PFSK-1 (cell line): ENCODE measurements around the gene NR2F1.

Experiments used
- FOXP2 ChIP-seq: optimal IDR thresholded peaks from 2 replicates; pipeline ENCODE3; 2011; ENCODE audit warnings: borderline replicate concordance, control low read depth, inconsistent platforms; ENCODE audit not compliant: insufficient read depth; ENCODE audit errors: extremely low read length, extremely low read depth
- POLR2AphosphoS5 ChIP-seq: IDR thresholded peaks from 2 replicates; pipeline ENCODE4 v1.6.1; 2012; ENCODE audit warnings: low read depth, mild to moderate bottlenecking, control low read depth, low read length, moderate library complexity
- REST ChIP-seq, 2 experiments: IDR thresholded peaks; 2 replicates each; pipeline versions ENCODE4 v1.6.1 to v1.8.0; 2011 to 2012; ENCODE audit warnings: low read depth in 2 of 2, low read length in 2 of 2, control low read depth in 1 of 2, inconsistent platforms in 1 of 2, mild to moderate bottlenecking in 1 of 2, moderate library complexity in 1 of 2; ENCODE audit not compliant: insufficient read depth in 1 of 2
- SIN3A ChIP-seq: IDR thresholded peaks from 2 replicates; pipeline ENCODE4 v1.6.1; 2012; ENCODE audit warnings: mild to moderate bottlenecking, low read length, moderate library complexity, borderline replicate concordance; ENCODE audit not compliant: insufficient read depth
- TAF1 ChIP-seq: IDR thresholded peaks from 2 replicates; pipeline ENCODE4 v1.6.1; 2012; ENCODE audit warnings: low read length, control low read depth, borderline replicate concordance; ENCODE audit not compliant: insufficient read depth

Gene NR2F1

GRCh38 chr5:93592883-93593282 lies 9.9 kb downstream of the NR2F1 start:
- TF ChIP-seq FOXP2 (no peak), SIN3A (no peak), POLR2AphosphoS5 (no peak), TAF1 (no peak), REST (IDR thresholded peaks at IDR 0.05; ENCODE audit: insufficient read depth in 1 of 2, low read depth in 2 of 2, low read length in 2 of 2) (no peak)

GRCh38 chr5:93593476-93594131 lies 10.6 kb downstream of the NR2F1 start:
- TF ChIP-seq SIN3A, result no peak
- no peak for TF ChIP-seq FOXP2
- no peak for TF ChIP-seq REST (IDR thresholded peaks at IDR 0.05; ENCODE audit: insufficient read depth in 1 of 2, low read depth in 2 of 2, low read length in 2 of 2)
- TF ChIP-seq POLR2AphosphoS5, result no peak
- TF ChIP-seq TAF1, result no peak

- TF ChIP-seq TAF1 (no peak), FOXP2 (no peak), REST (IDR thresholded peaks at IDR 0.05; ENCODE audit: insufficient read depth in 1 of 2, low read depth in 2 of 2, low read length in 2 of 2) (no peak), SIN3A (no peak), POLR2AphosphoS5 (no peak)
Observed at GRCh38 chr5:93594591-93595419, 11.8 kb downstream of the NR2F1 start.

GRCh38 chr5:93595420-93596147 lies 12.6 kb downstream of the NR2F1 start:
- TF ChIP-seq REST (IDR thresholded peaks at IDR 0.05; ENCODE audit: insufficient read depth in 1 of 2, low read depth in 2 of 2, low read length in 2 of 2), result no peak
- no peak for TF ChIP-seq TAF1
- no peak for TF ChIP-seq FOXP2
- TF ChIP-seq SIN3A, result no peak
- TF ChIP-seq POLR2AphosphoS5, result no peak
